Hepatocyte (in vitro differentiated cells): ENCODE measurements around the gene NIN. TPM values are rescaled to one million over a fixed set of nuclear protein-coding genes. Genes with fewer than 3 reads are reported as not detected.

ENCODE experiments used
- DNase-seq: peaks from one replicate; pipeline ENCODE4 v3.0.0-alpha.2; 2016; ENCODE audit warnings: low spot score
- H2AFZ ChIP-seq: fragments of 200-600 bp; sonication (generic); 2 replicates; pipeline ENCODE4 v1.6.0; 2016; ENCODE audit warnings: antibody characterized with exemption, mild to moderate bottlenecking
- H3K27ac ChIP-seq: fragments of 200-600 bp; sonication (generic); 2 replicates; pipeline ENCODE4 v1.5.1; 2016; ENCODE audit warnings: mild to moderate bottlenecking
- H3K27me3 ChIP-seq: fragments of 200-600 bp; sonication (generic); 2 replicates; pipeline ENCODE4 v1.6.1; 2016
- H3K36me3 ChIP-seq: fragments of 200-600 bp; sonication (generic); replicated peaks from 2 replicates; pipeline ENCODE4 v1.5.1; 2016; ENCODE audit warnings: low read depth; ENCODE audit not compliant: insufficient read depth
- H3K4me1 ChIP-seq: fragments of 200-600 bp; sonication (generic); 2 replicates; pipeline ENCODE4 v1.5.1; 2016; ENCODE audit warnings: mild to moderate bottlenecking, moderate library complexity; ENCODE audit not compliant: insufficient read depth
- H3K4me2 ChIP-seq: fragments of 200-600 bp; sonication (generic); 2 replicates; pipeline ENCODE4 v1.6.0; 2016
- H3K4me3 ChIP-seq: fragments of 200-600 bp; sonication (generic); 2 replicates; pipeline ENCODE4 v1.5.1; 2016; ENCODE audit warnings: mild to moderate bottlenecking
- H3K79me2 ChIP-seq: fragments of 200-600 bp; sonication (generic); 2 replicates; pipeline ENCODE4 v1.6.0; 2017; ENCODE audit warnings: mild to moderate bottlenecking
- H3K9me2 ChIP-seq: fragments of 200-600 bp; sonication (generic); replicated peaks from 2 replicates; pipeline ENCODE4 v1.6.0; 2017; ENCODE audit warnings: mild to moderate bottlenecking; ENCODE audit not compliant: insufficient read depth
- H3K9me3 ChIP-seq: fragments of 200-600 bp; sonication (generic); 2 replicates; pipeline ENCODE4 v1.5.1; 2016; ENCODE audit warnings: low read depth, mild to moderate bottlenecking
- H4K20me1 ChIP-seq: fragments of 200-600 bp; sonication (generic); 2 replicates; pipeline ENCODE4 v1.6.0; 2016; ENCODE audit warnings: mild to moderate bottlenecking; ENCODE audit not compliant: insufficient read depth, poor library complexity, severe bottlenecking
- CTCF ChIP-seq: fragments of 200-600 bp; sonication (generic); IDR thresholded peaks from 2 replicates; pipeline ENCODE4 v1.5.1; 2016; ENCODE audit warnings: antibody characterized with exemption, mild to moderate bottlenecking; ENCODE audit not compliant: poor library complexity
- EZH2 ChIP-seq: fragments of 200-600 bp; sonication (generic); IDR thresholded peaks from 2 replicates; pipeline ENCODE4 v1.6.1; 2016; ENCODE audit warnings: antibody characterized with exemption, mild to moderate bottlenecking, borderline replicate concordance
- EZH2phosphoT487 ChIP-seq: fragments of 200-600 bp; sonication (generic); IDR thresholded peaks from one replicate; pipeline ENCODE4 v1.6.1; 2018; ENCODE audit warnings: antibody characterized with exemption, mild to moderate bottlenecking, low read depth, moderate library complexity; ENCODE audit not compliant: unreplicated experiment, severe bottlenecking
- WGBS: methylation state at CpG from one replicate; pipeline ENCODE4 v1.1.6; 2016; ENCODE audit warnings: low lambda C conversion rate; ENCODE audit errors: missing lambda C conversion rate; 5-methylcytosine and 5-hydroxymethylcytosine counted together
- polyA plus RNA-seq: library from polyadenylated mRNA; unstranded; fragments of >200 nt; fragmentation: Nextera tagmentation; extraction: Ambion mirVana; gene quantifications from 2 replicates; pipeline ENCODE4 v1.2.1, GENCODE V29; 2016
- total RNA-seq: library from RNA; depleted of rRNA; stranded (reverse); fragments of >200 nt; gene quantifications from 2 replicates; pipeline ENCODE4 v1.2.3, GENCODE V29; 2014

The NIN gene
- total and polyA plus RNA-seq, 2 experiments from 2014 or later: 4.2 to 11.6 TPM

- TF ChIP-seq CTCF: no peak
- no peak for TF ChIP-seq EZH2phosphoT487
- TF ChIP-seq EZH2: no peak
- H3K4me3 ChIP-seq: no peak overlapping the region
- no peaks in the 10 kb centered on the region for H3K36me3 ChIP-seq
- no peak for DNase-seq
- H2AFZ ChIP-seq: no peak overlapping the region
- H3K4me1 ChIP-seq: no peaks in the 10 kb centered on the region
- no peaks in the 10 kb centered on the region for H3K9me3 ChIP-seq
- H3K27ac ChIP-seq: no peak overlapping the region
- H3K79me2 ChIP-seq: no peaks in the 10 kb centered on the region
- 95% methylated on average over 5 of the region's 5 CpGs for WGBS
- H4K20me1 ChIP-seq: no peaks in the 10 kb centered on the region
- no peaks in the 10 kb centered on the region for H3K27me3 ChIP-seq
- H3K9me2 ChIP-seq: no peaks in the 10 kb centered on the region
- no peak overlapping the region for H3K4me2 ChIP-seq
These were observed 85.4 kb downstream of the NIN start for GRCh38 chr14:50745401-50746058.

DNA sequence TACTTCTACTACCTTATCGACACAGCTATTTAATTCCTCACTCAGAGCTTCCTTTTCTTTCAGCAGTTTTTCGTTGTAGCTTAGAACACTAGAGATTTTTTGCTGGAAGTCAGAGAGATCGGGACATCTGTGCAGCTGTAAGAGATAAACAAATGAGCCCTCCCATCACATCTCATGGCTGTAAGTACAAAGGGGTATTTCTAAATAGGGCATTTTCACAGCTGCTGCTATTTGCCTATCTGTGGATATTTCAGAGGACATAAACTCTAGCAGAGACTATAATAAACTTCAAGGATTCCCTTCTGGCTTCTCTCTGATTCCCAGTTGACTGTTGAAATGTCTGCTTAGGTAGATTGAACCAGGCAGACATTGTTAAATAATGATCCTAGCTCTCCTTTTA lies 86.7 kb downstream of the NIN start:
- Histone ChIP-seq H3K4me2 (no peak overlapping the region), H3K79me2 (no peaks in the 10 kb centered on the region), H3K36me3 (no peaks in the 10 kb centered on the region), H2AFZ (no peak overlapping the region), H3K4me1 (no peaks in the 10 kb centered on the region), H3K27ac (no peak overlapping the region), H3K4me3 (no peak overlapping the region), H3K9me2 (no peaks in the 10 kb centered on the region), H3K27me3 (no peaks in the 10 kb centered on the region), H4K20me1 (no peaks in the 10 kb centered on the region), H3K9me3 (no peaks in the 10 kb centered on the region)
- no peak for TF ChIP-seq EZH2phosphoT487
- TF ChIP-seq EZH2: no peak
- TF ChIP-seq CTCF: no peak
- 79% methylated on average over 3 of the region's 3 CpGs for WGBS
- no peak for DNase-seq

DNA sequence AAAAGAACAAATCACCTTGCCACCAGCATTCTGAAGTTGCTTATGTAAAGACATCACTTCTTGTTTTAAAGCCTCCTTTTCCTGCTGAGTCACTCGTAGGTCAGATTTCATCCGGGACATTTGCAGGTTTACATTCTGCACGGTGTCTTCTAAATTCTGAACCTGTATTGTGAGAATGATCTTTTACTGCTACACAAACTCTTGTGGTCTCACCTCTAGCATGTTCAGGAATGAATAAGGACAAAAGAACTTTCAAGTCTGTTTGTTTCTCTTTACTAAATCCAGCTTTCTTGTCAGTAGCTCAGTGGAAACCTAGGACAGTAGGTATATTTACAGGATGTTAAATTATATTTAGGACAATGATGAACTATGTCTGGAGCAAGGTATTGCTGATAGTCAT lies 89.4 kb downstream of the NIN start:
- no peaks in the 10 kb centered on the region for H3K36me3 ChIP-seq
- no peaks in the 10 kb centered on the region for H4K20me1 ChIP-seq
- no peak overlapping the region for H3K27ac ChIP-seq
- no peaks in the 10 kb centered on the region for H3K79me2 ChIP-seq
- 55% methylated on average over 3 of the region's 3 CpGs for WGBS
- no peak overlapping the region for H2AFZ ChIP-seq
- no peaks in the 10 kb centered on the region for H3K27me3 ChIP-seq
- no peak overlapping the region for H3K4me2 ChIP-seq
- no peak overlapping the region for H3K4me3 ChIP-seq
- no peak for TF ChIP-seq CTCF
- TF ChIP-seq EZH2: no peak
- no peak for TF ChIP-seq EZH2phosphoT487
- DNase-seq: no peak
- no peaks in the 10 kb centered on the region for H3K9me2 ChIP-seq
- H3K4me1 ChIP-seq: no peaks in the 10 kb centered on the region
- no peaks in the 10 kb centered on the region for H3K9me3 ChIP-seq
